GM06990 (cell line): Measurements from ENCODE around the gene GNAL.

Source experiments
- DNase-seq: peaks from one replicate; pipeline ENCODE4 v3.0.0-alpha.2; 2011; ENCODE audit not compliant: insufficient read length; ENCODE audit errors: extremely low read depth
- H3K27me3 ChIP-seq: replicated peaks from 2 replicates; pipeline ENCODE4 v1.6.0; 2011; ENCODE audit warnings: low read length; ENCODE audit not compliant: control insufficient read depth, insufficient read depth
- H3K36me3 ChIP-seq: 2 replicates; pipeline ENCODE4 v1.5.1; 2011; ENCODE audit warnings: low read length; ENCODE audit not compliant: control insufficient read depth, insufficient read depth
- H3K4me3 ChIP-seq: replicated peaks from 2 replicates; pipeline ENCODE4 v1.5.1; 2011; ENCODE audit warnings: low read depth, mild to moderate bottlenecking, control low read depth, low read length
- CTCF ChIP-seq: IDR thresholded peaks from 2 replicates; pipeline ENCODE4 v1.5.1; 2011; ENCODE audit warnings: low read length, control low read depth, mild to moderate bottlenecking, inconsistent platforms; ENCODE audit not compliant: insufficient read depth, poor library complexity, severe bottlenecking

GNAL gene

GRCh38 chr18:11923450-11923849 is 234.4 kb downstream of the GNAL start:
- no peaks in the 10 kb centered on the region for H3K27me3 ChIP-seq
- TF ChIP-seq CTCF, result no peak
- no peaks in the 10 kb centered on the region for H3K36me3 ChIP-seq
- H3K4me3 ChIP-seq, result no peak overlapping the region
- no peak for DNase-seq

DNA sequence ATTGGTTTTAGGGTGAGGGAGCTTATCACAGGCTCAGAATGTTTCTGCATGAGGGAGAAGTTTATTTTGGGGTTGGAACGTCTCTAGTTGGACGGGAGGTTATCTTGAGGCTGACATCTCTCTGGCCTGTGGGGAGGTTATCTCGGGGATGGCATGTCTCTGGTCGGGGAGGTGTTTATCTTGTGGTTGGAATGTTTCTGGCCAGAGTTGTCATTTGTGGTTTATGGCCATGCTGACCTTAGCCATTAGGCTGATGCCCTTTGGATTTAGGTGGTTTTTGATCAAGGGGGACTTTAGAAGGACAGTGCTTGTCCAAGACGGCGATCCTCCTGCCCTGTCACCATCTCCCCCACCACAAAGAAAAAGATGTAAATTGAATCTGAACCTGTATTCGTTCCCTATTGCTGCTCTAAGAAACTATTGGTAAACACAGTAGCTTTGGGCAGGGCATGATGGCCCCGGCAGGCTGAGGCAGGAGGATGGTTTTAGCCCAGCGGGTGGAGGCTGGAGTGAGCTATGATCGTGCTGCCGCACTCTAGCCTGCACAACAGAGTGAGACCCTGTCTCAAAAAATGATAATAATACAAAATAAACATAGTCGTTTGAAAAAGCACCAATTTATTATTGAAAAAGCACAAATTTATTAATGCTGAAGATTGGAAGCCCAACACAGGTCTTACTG is 236.9 kb downstream of the GNAL start:
- no peak for TF ChIP-seq CTCF
- DNase-seq, result no peak

GRCh38 chr18:11927497-11927896 is 238.4 kb downstream of the GNAL start:
- H3K4me3 ChIP-seq, result no peak overlapping the region
- H3K36me3 ChIP-seq, result no peaks in the 10 kb centered on the region
- DNase-seq, result no peak
- no peaks in the 10 kb centered on the region; the same call in 1 of the 2 replicates for H3K27me3 ChIP-seq
- TF ChIP-seq CTCF, result no peak

More for the DNA sequence above, 236.9 kb downstream of the GNAL start:
- Histone ChIP-seq H3K4me3 (no peak overlapping the region), H3K27me3 (no peaks in the 10 kb centered on the region; the same call in 1 of the 2 replicates), H3K36me3 (no peaks in the 10 kb centered on the region)

- no peak for TF ChIP-seq CTCF
- Histone ChIP-seq H3K36me3 (no peaks in the 10 kb centered on the region), H3K27me3 (no peaks in the 10 kb centered on the region; the same call in 1 of the 2 replicates), H3K4me3 (no peak overlapping the region)
- no peak for DNase-seq
Observed at GRCh38 chr18:11932393-11932792, 243.3 kb downstream of the GNAL start.
